GM12875 (cell line): Measurements from ENCODE around the gene FBLN2.

Source experiments
- H3K4me3 ChIP-seq: one replicate; pipeline ENCODE4 v1.5.1; 2011; ENCODE audit warnings: low read depth, low read length, control low read depth
- TF ChIP-seq, protein P1 (sequence below): IDR thresholded peaks from 2 replicates; pipeline ENCODE4 v1.5.1; 2011; ENCODE audit warnings: low read depth, mild to moderate bottlenecking, control low read depth, inconsistent platforms, low read length, moderate library complexity, borderline replicate concordance; ENCODE audit not compliant: insufficient read depth

The FBLN2 gene

DNA sequence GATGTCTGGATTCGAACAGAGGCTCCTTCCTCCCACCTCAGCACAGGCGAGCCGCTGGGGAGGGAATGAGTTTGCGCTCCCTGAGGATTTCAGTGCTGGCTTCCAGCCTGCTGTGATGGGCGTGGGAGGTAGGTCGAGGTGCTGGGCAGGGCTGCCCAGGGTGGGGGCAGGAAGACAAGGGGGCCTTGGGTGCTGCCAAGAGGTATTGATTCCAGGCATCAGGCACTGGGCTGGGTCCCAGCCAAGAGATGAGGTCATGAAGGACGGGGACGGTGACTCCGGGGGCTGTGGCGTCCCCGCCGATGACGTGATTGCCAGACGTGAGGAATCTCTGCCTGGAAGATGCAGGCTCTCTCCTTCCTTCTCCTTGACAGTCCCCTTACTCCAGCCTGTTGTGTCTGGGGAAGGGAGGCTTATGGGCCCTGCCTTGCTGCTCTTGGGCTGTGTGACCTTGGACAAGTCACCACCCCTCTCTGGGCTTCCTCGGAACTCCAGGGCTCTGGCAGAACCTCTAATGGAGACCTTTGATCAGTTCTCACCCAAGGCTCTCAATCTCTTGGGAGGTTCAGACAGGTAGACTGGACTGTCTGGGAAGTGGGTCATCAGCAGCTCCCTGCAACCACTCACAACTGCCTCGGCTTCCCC lies 116.8 kb downstream of the FBLN2 start:
- H3K4me3 ChIP-seq = no peak overlapping the region
- TF ChIP-seq, protein P1, sequence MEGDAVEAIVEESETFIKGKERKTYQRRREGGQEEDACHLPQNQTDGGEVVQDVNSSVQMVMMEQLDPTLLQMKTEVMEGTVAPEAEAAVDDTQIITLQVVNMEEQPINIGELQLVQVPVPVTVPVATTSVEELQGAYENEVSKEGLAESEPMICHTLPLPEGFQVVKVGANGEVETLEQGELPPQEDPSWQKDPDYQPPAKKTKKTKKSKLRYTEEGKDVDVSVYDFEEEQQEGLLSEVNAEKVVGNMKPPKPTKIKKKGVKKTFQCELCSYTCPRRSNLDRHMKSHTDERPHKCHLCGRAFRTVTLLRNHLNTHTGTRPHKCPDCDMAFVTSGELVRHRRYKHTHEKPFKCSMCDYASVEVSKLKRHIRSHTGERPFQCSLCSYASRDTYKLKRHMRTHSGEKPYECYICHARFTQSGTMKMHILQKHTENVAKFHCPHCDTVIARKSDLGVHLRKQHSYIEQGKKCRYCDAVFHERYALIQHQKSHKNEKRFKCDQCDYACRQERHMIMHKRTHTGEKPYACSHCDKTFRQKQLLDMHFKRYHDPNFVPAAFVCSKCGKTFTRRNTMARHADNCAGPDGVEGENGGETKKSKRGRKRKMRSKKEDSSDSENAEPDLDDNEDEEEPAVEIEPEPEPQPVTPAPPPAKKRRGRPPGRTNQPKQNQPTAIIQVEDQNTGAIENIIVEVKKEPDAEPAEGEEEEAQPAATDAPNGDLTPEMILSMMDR = no peak

DNA sequence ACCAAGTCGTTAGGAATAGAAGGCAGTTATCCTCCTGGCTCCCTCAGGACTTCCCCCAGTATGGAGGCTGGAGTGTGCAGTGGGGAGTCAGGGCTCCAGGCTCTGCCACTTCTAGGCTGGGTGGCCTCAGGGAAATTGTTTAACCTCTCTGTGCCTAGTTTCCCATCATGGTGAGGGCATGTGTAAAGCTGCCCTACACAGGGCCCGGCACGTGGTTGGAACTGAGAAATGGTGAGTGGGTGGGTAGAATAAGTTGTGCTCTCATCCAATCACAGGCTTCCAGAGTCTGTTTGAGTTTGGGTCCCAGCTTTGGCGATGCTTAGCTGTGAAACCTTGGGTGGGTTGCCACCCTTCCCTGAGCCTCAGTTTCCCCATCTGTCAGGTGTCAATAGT lies 117.3 kb downstream of the FBLN2 start:
- no peak overlapping the region for H3K4me3 ChIP-seq
- TF ChIP-seq, protein P1 = no peak

DNA sequence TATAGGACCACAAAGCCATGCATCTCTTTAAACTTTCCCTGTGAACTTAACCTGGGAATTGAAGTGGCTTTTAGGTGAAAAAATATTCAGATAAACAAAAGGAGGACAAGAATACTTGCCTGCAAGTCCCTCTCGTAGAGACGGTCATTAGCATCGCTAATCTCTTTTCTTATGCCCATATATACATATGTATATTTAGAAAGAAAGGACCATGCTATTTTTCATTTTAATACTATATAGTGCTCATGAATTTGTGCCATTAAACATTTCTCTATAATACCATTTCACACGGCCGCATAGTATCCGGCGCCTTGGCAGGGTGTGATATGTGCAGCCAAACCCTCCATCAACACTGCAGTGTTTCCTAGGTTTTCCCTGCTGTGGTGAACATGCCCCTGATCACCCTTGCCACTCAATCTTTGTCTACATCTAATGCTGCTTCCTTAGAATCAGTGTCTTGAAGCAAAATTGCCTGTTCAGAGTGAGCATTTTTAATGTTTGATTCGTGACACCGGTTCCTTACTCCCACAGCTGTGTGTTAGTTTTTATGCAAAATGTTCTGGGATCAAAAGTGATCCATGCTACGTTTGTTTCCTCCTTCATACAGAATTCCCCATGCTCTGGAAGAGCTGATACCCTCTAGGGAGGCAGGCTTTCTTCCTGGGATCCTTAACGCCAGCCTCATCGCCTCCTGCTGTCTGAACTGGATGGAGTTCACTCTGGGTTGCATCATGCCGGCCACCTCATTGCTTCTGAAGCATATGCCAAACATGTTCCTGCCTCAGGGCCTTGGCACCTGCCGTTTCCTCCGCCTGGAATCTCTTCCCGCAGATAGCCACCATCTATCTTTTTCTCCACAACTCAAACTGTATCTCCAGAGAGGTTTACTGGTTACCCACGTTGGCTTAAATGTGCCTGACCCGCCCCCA lies 118.1 kb downstream of the FBLN2 start:
- TF ChIP-seq, protein P1 = no peak
- no peak overlapping the region for H3K4me3 ChIP-seq

DNA sequence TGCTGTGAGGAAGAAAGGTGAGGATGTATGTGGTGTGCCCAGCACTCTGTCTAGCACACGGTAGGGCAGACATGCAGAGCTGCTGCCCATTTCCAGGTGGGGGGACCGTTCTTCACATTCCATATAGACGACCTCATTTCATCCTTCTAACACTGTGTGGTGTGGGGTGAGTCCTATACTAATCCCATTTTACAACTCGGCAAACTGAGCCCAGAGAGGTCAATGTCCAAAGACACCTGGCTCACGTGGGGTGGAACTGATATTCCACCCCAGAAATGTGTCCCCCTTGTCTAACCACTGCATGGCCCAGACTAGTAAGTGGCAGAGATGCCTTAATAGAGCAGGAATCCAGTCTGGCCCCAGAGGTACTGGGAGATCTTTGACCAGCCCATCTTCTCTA lies 119.2 kb downstream of the FBLN2 start:
- no peak overlapping the region for H3K4me3 ChIP-seq
- TF ChIP-seq, protein P1 = no peak

DNA sequence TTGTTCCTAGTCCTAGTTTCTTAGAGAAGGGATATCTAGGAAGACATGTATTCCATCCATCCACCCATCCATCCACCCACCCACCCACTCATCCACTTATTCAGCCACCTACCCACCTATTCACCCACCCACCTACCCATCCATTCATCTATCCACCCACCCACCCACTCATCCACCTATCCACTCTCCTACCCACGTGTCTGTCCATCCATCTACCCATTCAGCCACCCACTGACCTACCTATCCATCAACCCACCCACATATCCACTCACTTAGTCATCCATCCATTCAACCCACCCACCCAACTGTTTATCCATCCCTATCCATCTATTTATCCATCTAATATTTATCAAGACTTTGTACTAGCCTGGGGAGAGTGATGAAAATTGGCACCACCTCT lies 120.5 kb downstream of the FBLN2 start:
- no peak overlapping the region for H3K4me3 ChIP-seq
- TF ChIP-seq, protein P1 = no peak

DNA sequence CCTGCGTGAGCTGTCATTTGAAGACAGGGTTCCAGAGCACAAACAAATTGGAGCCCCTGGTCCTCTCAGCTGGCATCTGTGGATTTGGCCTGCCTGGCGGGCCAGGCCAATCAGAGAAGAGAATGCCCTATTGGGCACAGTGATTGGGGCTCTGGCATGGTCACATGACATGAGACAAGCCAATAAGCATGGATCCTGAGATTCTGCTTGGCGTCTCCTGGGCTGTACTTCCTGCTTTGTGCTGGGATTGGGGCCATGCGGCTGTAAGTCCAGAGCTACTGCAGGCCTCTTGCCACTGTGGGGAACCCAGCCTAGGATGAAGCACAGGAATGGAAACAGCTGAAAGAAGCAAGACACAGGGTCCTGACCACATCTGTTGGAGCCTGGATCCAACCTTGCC lies 121.4 kb downstream of the FBLN2 start:
- TF ChIP-seq, protein P1 = no peak
- no peak overlapping the region for H3K4me3 ChIP-seq

DNA sequence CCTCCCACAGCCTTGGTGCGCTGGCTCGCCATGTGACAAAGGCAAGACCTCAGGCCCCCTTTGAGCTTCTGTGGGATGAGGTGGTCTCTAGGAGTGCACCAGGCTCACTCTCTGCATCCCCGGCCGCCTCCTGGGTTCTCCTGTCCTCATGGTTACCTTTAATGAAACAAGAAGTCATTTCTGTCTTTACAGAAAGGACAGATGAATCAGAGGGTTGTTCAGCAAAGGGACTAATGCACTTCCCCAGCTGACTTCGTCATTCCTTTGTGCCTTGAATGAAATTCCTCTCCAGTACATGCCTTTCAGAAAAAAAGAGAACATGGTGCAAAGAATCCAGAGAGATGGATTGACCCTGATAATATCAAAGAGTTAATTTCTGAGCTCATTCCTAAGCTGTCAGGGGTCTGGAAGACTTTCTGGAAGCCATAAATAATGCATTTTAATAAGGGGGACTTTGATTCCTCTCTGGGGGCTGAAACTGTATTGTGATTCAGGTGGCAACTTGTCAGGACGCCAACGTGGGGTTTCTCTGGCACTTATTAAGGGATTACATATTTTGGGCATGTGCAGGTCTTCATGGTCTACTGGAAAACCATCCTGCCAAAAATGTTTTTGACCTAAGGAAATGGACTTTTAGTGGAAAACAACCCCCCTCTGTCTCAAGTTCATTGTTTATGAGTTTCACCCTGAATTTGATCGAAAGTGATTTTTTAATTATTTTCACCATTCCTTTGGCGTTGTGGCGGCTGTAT lies 122.7 kb downstream of the FBLN2 start:
- TF ChIP-seq, protein P1 = no peak
- H3K4me3 ChIP-seq = no peak overlapping the region
